Karpas-422 (cell line): ENCODE results near the gene USP10. TPM values are rescaled to one million over a fixed set of nuclear protein-coding genes. Genes with fewer than 3 reads are reported as not detected.

Experiments
- DNase-seq: peaks from one replicate; pipeline ENCODE4 v3.0.0-alpha.2; 2015
- H2AFZ ChIP-seq: fragments of 200-600 bp; sonication (generic); 2 replicates; pipeline ENCODE4 v1.6.1; 2014; ENCODE audit warnings: antibody characterized with exemption, low read length, mixed read lengths
- H3K27ac ChIP-seq: fragments of 200-600 bp; sonication (generic); 2 replicates; pipeline ENCODE4 v1.5.1; 2014; ENCODE audit warnings: mild to moderate bottlenecking, low read length, moderate library complexity
- H3K27me3 ChIP-seq: fragments of 200-600 bp; sonication (generic); 2 replicates; pipeline ENCODE4 v1.6.1; 2014; ENCODE audit warnings: low read length, mixed read lengths
- H3K36me3 ChIP-seq: fragments of 200-600 bp; sonication (generic); 2 replicates; pipeline ENCODE4 v1.6.1; 2014; ENCODE audit warnings: low read length, mixed read lengths; ENCODE audit not compliant: insufficient read depth
- H3K4me1 ChIP-seq: fragments of 200-600 bp; sonication (generic); 2 replicates; pipeline ENCODE4 v1.6.1; 2014; ENCODE audit warnings: mild to moderate bottlenecking, low read length, mixed read lengths
- H3K4me2 ChIP-seq: fragments of 200-600 bp; sonication (generic); 2 replicates; pipeline ENCODE4 v1.6.1; 2014; ENCODE audit warnings: low read length, low read depth, mild to moderate bottlenecking; ENCODE audit not compliant: poor library complexity, severe bottlenecking
- H3K4me3 ChIP-seq: fragments of 200-600 bp; sonication (generic); 2 replicates; pipeline ENCODE4 v1.5.1; 2014; ENCODE audit warnings: mild to moderate bottlenecking, antibody characterized with exemption, low read length, mixed read lengths
- H3K79me2 ChIP-seq: fragments of 200-600 bp; sonication (generic); 2 replicates; pipeline ENCODE4 v1.6.1; 2014; ENCODE audit warnings: mild to moderate bottlenecking, low read length, mixed read lengths
- H3K9ac ChIP-seq: fragments of 200-600 bp; sonication (generic); 2 replicates; pipeline ENCODE4 v1.6.0; 2014; ENCODE audit warnings: low read length
- H3K9me2 ChIP-seq: fragments of 200-600 bp; sonication (generic), shearing (Covaris generic); replicated peaks from 2 replicates; pipeline ENCODE4 v1.6.0; 2014; ENCODE audit warnings: mild to moderate bottlenecking, low read length, moderate library complexity; ENCODE audit not compliant: insufficient read depth
- H3K9me3 ChIP-seq: fragments of 300-700, 200-600 bp; sonication (generic); 2 replicates; pipeline ENCODE4 v1.6.1; 2014; ENCODE audit warnings: low read length, mixed read lengths
- H4K20me1 ChIP-seq: fragments of 200-600 bp; sonication (generic); 2 replicates; pipeline ENCODE4 v1.6.1; 2014; ENCODE audit warnings: mild to moderate bottlenecking, antibody characterized with exemption, low read length, low read depth; ENCODE audit not compliant: insufficient read depth
- total RNA-seq: library from RNA; depleted of rRNA; stranded (reverse); fragments of >200 nt; shearing (Covaris generic); gene quantifications from 2 replicates; pipeline ENCODE4 v1.2.3, GENCODE V29; 2014; ENCODE audit warnings: low replicate concordance

USP10 gene
- total RNA-seq, 1 experiment from 2014 or later, result 79.9 TPM

DNA sequence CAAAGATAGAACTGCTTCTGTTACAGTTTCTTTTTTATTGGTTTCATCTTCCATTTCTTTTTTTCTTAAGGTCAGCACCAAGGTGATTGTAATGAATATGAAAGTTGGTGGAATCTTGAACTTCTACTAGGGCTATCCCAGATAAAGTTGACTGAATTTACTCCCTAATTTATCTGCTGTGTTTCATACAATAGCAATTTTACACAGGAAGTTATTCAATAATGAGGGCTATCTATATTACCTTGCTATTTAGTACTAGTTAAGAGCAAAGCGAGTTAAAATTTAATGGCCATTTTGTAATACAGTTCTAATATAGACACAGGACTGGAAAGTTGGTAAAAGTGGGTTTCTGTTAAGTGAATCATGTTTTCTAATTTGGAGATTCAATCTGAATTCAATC lies 24.1 kb downstream of the USP10 start:
- DNase-seq, result no peak
- Histone ChIP-seq H3K79me2 (peaks cover 98% of the 10 kb centered on the region), H4K20me1 (peaks cover 34% of the 10 kb centered on the region; the same call in 1 of the 2 replicates), H3K36me3 (no peaks in the 10 kb centered on the region), H3K4me1 (peaks cover 66% of the 10 kb centered on the region), H2AFZ (no peak overlapping the region), H3K27me3 (no peaks in the 10 kb centered on the region), H3K4me2 (peak overlapping the region; percentile 95), H3K9me2 (no peaks in the 10 kb centered on the region), H3K9ac (0 out of 2 replicates have a peak overlapping the region, but pooled peaks have one; percentile 14), H3K9me3 (no peaks in the 10 kb centered on the region), H3K4me3 (no peak overlapping the region), H3K27ac (peak overlapping the region; percentile 71)

DNA sequence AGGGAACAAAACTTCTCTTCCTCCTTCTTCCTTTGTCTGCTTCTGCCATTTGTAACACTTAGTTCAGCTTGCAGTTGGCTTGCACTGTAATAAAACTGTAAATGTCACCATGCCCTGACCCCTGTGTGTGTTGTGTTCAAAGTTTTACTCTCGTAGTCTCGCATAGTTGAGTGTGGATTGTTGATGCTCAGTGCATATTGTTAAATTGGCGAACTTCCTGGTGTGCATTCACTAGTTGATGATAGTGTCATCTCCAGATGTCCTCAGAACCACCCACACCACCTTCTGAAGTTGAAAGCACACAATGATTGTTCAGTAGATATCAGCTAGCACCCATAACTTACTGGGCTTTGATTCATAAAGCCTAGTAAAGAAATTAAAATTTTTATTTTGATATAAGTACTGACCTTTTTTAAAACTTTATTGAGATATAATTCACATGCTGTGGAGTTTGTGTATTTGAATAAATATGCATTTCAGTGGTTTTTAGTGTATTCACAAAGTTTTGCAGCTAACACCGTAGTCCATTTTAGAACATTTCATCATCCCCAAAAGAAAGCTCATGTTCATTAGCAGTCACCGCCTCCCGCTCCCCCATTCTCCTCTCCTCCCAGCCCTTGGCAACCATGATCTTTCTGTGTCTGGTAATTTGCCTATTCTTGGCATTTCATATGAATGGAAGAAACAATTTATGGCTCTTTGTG lies 25.0 kb downstream of the USP10 start:
- peak overlapping the region; percentile 71 for H3K27ac ChIP-seq
- H3K9me3 ChIP-seq, result no peaks in the 10 kb centered on the region
- H3K4me3 ChIP-seq, result no peak overlapping the region
- DNase-seq, result no peak
- H4K20me1 ChIP-seq, result peaks cover 32% of the 10 kb centered on the region; the same call in 1 of the 2 replicates
- H3K79me2 ChIP-seq, result peaks cover 98% of the 10 kb centered on the region
- no peak overlapping the region for H2AFZ ChIP-seq
- peaks cover 75% of the 10 kb centered on the region for H3K4me1 ChIP-seq
- H3K27me3 ChIP-seq, result no peaks in the 10 kb centered on the region
- peak overlapping the region; percentile 14; the same call in 1 of the 2 replicates for H3K9ac ChIP-seq
- H3K9me2 ChIP-seq, result no peaks in the 10 kb centered on the region
- H3K4me2 ChIP-seq, result peak overlapping the region; percentile 95
- H3K36me3 ChIP-seq, result no peaks in the 10 kb centered on the region

DNA sequence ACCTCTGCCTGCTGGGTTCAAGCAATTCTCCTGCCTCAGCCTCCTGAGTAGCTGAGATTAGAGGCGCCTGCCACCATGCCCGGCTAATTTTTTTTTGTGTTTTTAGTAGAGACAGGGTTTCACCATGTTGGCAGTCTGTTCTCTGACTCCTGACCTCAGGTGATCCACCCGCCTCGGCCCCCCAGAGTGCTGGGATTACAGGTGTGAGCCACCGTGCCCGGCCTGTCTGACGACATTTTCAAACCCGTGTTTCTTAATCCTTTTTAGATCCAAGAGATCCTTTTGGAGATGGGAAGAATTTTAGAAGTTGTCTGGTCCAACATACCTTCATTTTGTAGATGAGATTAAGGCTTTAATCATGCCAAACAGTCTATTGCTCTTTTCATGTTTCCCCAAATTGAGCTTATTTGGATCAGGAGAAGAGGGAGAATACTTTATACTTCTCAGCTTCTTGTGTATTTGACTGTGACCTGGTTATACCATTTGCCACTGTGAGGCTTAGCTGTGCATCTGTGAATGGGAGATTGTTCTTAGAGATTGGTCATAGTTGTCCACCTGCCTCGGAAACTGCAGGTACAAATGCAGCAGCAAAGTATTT lies 25.8 kb downstream of the USP10 start:
- H3K4me2 ChIP-seq, result peak overlapping the region; percentile 95
- H3K4me3 ChIP-seq, result peak overlapping the region; percentile 70; the same call in 1 of the 2 replicates
- no peaks in the 10 kb centered on the region for H3K9me2 ChIP-seq
- no peaks in the 10 kb centered on the region for H3K27me3 ChIP-seq
- H3K9ac ChIP-seq, result peak overlapping the region; percentile 29; the same call in 1 of the 2 replicates
- peak overlapping the region; percentile 71 for H3K27ac ChIP-seq
- DNase-seq, result no peak
- H3K36me3 ChIP-seq, result no peaks in the 10 kb centered on the region
- H3K4me1 ChIP-seq, result peaks cover 83% of the 10 kb centered on the region
- H3K79me2 ChIP-seq, result peaks cover 98% of the 10 kb centered on the region
- H2AFZ ChIP-seq, result no peak overlapping the region
- H3K9me3 ChIP-seq, result no peaks in the 10 kb centered on the region
- peaks cover 28% of the 10 kb centered on the region; the same call in 1 of the 2 replicates for H4K20me1 ChIP-seq

DNA sequence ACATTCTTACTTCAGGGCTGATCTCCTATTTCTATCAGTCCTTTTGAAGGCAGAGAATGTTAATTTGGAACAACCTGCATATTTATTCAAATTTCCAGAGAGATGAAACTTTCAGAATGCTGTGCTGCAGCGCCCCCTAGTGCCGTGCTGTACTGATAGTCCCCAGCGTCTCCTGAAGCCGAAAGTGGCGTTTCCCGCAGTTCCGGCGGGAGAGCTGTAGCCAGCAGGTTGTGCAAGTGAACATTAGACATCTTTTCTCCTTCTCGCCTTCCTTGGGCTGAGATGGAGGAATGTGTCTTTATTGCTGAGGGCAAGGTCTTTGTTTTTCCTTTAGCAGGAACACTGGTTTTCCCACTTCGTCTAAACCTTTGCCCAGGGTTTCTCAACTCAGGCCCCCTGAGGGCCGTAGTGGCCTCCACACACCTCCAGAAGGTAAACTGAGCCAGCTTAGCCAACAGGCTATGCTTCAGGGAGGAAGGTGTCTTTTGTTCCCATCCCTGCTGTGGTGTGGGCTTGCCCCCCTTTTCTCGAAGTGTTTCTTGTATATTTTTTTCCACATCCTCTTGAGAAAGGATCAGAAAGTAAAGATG lies 26.4 kb downstream of the USP10 start:
- peak overlapping the region; percentile 87 for H3K27ac ChIP-seq
- no peak overlapping the region for H2AFZ ChIP-seq
- no peaks in the 10 kb centered on the region for H3K9me2 ChIP-seq
- H4K20me1 ChIP-seq, result peaks cover 28% of the 10 kb centered on the region; the same call in 1 of the 2 replicates
- H3K27me3 ChIP-seq, result no peaks in the 10 kb centered on the region
- peak overlapping the region; percentile 78 for H3K9ac ChIP-seq
- peaks cover 98% of the 10 kb centered on the region for H3K79me2 ChIP-seq
- peak overlapping the region; percentile 70 for H3K4me3 ChIP-seq
- H3K4me1 ChIP-seq, result peaks cover 89% of the 10 kb centered on the region
- peak overlapping the region; percentile 95 for H3K4me2 ChIP-seq
- H3K9me3 ChIP-seq, result no peaks in the 10 kb centered on the region
- H3K36me3 ChIP-seq, result no peaks in the 10 kb centered on the region
- peak; percentile 94 for DNase-seq

DNA sequence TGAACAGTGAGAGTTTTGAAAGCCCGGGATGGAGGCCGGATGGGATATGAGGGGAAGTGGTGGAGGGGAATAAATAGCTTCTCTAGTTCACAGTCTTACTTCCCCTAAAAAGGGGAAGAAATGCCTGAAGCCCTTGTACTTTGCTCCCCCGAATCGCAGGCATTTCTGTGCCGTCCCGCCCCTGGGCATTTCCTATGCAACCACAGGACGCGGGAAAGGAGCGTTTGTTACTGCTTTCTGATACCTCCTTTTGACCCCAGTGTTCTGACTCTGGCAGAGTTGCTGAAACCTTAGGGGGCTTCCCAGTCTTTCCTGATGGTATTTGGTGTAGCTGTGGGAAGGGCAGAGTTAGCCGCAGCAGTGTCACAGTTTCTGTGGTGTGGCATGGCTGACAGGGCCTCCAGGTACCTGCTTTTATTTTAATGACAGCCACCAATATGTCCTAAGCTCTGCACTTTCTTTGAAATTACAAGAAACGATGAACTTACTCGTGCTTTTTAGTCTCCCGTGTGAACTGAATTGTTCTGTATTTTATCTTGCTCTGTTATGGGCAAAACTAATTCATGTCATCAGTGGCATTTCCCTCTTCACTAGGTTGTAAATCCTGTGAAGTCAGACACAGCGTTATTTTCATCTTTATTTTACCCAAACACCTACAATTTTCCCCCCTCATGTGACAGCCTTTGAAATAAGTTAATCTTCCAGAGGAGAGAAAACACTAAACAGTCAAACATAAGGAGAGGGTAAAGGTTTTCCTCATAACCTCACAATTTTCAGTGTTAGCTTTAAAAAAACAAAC lies 27.1 kb downstream of the USP10 start:
- Histone ChIP-seq H3K4me2 (peak overlapping the region; percentile 95), H3K4me3 (peak overlapping the region; percentile 70), H4K20me1 (peaks cover 27% of the 10 kb centered on the region; the same call in 1 of the 2 replicates), H3K4me1 (peaks cover 94% of the 10 kb centered on the region), H3K27me3 (no peaks in the 10 kb centered on the region), H3K9me2 (no peaks in the 10 kb centered on the region), H3K9ac (peak overlapping the region; percentile 78), H2AFZ (no peak overlapping the region), H3K36me3 (no peaks in the 10 kb centered on the region), H3K79me2 (peaks cover 98% of the 10 kb centered on the region), H3K9me3 (no peaks in the 10 kb centered on the region), H3K27ac (peak overlapping the region; percentile 87)
- DNase-seq, result peak; percentile 71

DNA sequence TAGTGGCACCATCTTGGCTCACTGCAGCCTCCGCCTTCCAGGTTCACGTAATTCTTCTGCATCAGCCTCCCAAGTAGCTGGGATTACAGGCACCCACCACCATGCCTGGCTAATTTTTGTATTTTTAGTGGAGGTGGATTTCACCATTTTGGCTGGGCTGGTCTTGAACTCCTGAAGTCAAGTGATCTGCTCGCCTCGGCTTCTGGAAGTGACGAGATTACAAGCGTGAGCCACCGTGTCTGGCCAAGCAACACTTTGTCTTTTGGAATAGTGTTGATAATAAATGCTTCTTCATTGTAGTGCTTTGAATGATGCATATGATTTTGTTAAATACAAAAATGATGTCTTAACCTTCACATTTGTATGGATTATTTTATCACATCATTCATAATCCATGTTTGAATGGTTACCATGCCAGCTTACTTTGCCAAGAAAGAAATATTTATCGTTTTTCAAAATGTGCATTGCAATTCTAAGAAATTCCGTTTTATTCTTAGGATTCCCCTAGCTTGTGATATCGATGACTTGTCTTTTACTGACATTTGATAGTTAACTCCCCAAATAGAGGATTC lies 29.1 kb downstream of the USP10 start:
- Histone ChIP-seq H3K9me2 (no peaks in the 10 kb centered on the region), H3K4me1 (peaks cover 77% of the 10 kb centered on the region), H3K27me3 (no peaks in the 10 kb centered on the region), H3K4me3 (peak overlapping the region; percentile 57), H3K9ac (peak overlapping the region; percentile 54), H3K36me3 (peaks cover 10% of the 10 kb centered on the region; the same call in 1 of the 2 replicates), H3K4me2 (peak overlapping the region; percentile 81), H2AFZ (no peak overlapping the region), H3K79me2 (peaks cover 100% of the 10 kb centered on the region), H3K27ac (peak overlapping the region; percentile 92), H4K20me1 (peaks cover 19% of the 10 kb centered on the region; the same call in 1 of the 2 replicates), H3K9me3 (no peaks in the 10 kb centered on the region)
- DNase-seq, result no peak

DNA sequence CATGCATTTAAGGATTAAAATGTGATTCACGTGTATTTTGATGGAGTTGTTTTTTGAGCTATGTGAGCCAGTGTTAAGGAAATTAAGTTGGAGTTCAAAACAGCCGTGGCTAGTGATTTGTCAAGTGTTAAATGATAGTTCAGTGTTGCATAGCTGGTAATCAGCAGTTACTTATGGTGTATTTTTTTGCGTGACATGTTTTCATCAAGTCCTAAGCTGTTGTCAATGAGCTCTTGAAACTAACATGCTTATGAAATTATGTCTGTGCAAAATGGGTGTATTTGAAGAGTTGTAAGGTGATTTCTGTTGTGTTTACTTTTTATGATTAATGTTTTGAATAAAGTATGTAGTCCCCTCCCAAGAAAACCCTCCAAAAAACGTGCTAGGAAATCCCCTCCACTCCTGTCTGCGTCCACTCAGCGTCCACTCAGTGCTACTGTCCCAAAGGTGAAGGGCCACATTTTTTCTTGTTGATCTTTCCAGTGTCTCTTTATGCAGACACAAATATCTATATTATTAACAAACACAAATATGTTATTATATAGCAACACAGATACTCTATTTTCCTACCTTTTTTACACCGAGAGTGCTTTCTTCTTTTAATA lies 30.0 kb downstream of the USP10 start:
- Histone ChIP-seq H3K9ac (peak overlapping the region; percentile 54), H3K36me3 (peaks cover 15% of the 10 kb centered on the region; the same call in 1 of the 2 replicates), H3K4me1 (peaks cover 68% of the 10 kb centered on the region), H3K9me3 (no peaks in the 10 kb centered on the region), H3K9me2 (no peaks in the 10 kb centered on the region), H3K4me3 (peak overlapping the region; percentile 57), H3K27ac (peak overlapping the region; percentile 92), H3K79me2 (peaks cover 100% of the 10 kb centered on the region), H2AFZ (no peak overlapping the region), H4K20me1 (peaks cover 19% of the 10 kb centered on the region; the same call in 1 of the 2 replicates), H3K4me2 (peak overlapping the region; percentile 81), H3K27me3 (no peaks in the 10 kb centered on the region)
- no peak for DNase-seq
